Adipose tissue (tissue), 3 donors: ENCODE measurements around the gene TNNT2. TPM values are rescaled to one million over a fixed set of nuclear protein-coding genes. Genes with fewer than 3 reads are reported as not detected.

ENCODE experiments used
- H3K27ac ChIP-seq: one replicate; pipeline ENCODE4 v1.5.1; 2013; ENCODE audit warnings: low read depth, low read length
- WGBS, 3 donors: extraction: QIAGEN DNeasy Blood & Tissue Kit; methylation state at CpG; one replicate each; pipeline ENCODE4 v1.1.7; 2013; 5-methylcytosine and 5-hydroxymethylcytosine counted together
- polyA plus RNA-seq, 3 donors: library from polyadenylated mRNA; stranded (reverse); fragments of 200-250 nt; gene quantifications; one replicate each; pipeline ENCODE4 v1.2.3, GENCODE V29; 2013
- donor health status: healthy with polysubstance abuse.
- donor health status: Bipolar disorder and iron deficiency.
- donor health status: healthy.

The TNNT2 gene
- polyA plus RNA-seq, 3 donors: 0.91 to 23.8 (median 1.1) TPM

DNA sequence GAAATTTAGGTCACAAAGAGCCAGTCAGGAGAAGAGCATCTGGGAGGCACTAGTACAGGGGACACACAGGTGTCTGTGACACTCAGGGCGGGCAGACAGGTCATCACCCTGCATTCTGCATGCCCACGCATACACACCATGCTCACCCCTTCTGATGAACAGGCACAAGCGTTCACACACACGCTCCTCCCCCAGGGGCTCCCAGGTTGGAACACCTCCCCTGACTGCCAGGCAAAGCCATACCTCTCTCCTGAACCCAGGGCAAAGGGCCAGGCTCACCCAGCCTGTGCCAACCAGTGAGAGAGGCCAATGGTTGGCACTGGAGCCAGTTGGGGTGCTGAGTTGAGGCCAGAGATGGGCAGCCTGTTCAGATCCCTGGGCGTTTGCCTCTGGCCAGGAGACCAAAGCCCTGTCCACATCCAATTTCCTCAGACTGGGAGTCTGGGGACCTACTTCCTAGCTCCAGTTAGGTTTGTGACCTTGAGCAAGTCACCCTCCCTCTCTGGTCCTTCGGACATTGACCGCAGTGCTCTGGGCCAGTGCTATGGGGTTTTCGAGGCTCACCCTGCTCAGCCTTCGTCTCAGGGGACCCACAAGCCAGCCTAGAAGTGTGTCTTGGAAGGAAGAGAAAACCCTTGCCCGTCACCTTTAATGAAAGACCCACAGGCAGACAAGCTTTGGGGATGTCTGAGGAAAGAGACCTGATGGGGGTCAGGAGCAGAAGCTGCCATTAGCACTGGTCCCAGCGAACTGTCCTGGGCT is 27.4 kb upstream of the TNNT2 start:
- WGBS, 3 donors: 83 to 89% (median 89%) methylated on average over 11 of the region's 11 CpGs

DNA sequence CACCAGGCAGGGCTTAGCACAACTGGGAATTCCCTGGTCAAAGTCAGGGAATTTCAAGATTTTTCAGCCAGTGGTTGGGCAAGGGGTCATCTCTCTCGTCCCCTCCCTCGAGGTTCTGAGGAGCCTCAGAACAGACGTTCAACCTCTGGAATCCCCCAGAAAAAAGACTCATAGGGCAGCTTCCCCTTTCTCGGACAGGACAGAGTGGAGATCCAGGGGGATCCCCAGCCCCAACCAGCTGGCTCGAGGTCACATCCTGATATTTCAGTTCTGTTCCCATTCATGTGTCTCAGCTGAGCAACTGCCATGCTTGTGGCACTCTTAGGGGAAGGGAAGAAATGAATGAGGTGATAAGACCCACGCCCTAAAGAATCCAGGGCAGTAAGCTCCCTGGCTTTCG is 26.6 kb upstream of the TNNT2 start:
- no peak overlapping the region for H3K27ac ChIP-seq
- 42 to 74% (median 49%) methylated on average over 7 of the region's 7 CpGs for WGBS, 3 donors

More for the DNA sequence above, 27.4 kb upstream of the TNNT2 start:
- no peak overlapping the region for H3K27ac ChIP-seq

GRCh38 chr1:201403359-201403758 is 25.9 kb upstream of the TNNT2 start:
- 64 to 69% (median 69%) methylated on average over 1 of the region's 1 CpG for WGBS, 3 donors
- no peak overlapping the region for H3K27ac ChIP-seq

- 35 to 77% (median 72%) methylated on average over 2 of the region's 2 CpGs for WGBS, 3 donors
- H3K27ac ChIP-seq: no peak overlapping the region
Measured at GRCh38 chr1:201401700-201402099, 24.2 kb upstream of the TNNT2 start.

- 77 to 89% (median 87%) methylated on average over 2 of the region's 2 CpGs for WGBS, 3 donors
- no peak overlapping the region for H3K27ac ChIP-seq
Measured at GRCh38 chr1:201400852-201401230, 23.4 kb upstream of the TNNT2 start.

GRCh38 chr1:201400212-201400851 is 22.9 kb upstream of the TNNT2 start:
- no peak overlapping the region for H3K27ac ChIP-seq
- WGBS, 3 donors: 60 to 86% (median 83%) methylated on average over 11 of the region's 11 CpGs

DNA sequence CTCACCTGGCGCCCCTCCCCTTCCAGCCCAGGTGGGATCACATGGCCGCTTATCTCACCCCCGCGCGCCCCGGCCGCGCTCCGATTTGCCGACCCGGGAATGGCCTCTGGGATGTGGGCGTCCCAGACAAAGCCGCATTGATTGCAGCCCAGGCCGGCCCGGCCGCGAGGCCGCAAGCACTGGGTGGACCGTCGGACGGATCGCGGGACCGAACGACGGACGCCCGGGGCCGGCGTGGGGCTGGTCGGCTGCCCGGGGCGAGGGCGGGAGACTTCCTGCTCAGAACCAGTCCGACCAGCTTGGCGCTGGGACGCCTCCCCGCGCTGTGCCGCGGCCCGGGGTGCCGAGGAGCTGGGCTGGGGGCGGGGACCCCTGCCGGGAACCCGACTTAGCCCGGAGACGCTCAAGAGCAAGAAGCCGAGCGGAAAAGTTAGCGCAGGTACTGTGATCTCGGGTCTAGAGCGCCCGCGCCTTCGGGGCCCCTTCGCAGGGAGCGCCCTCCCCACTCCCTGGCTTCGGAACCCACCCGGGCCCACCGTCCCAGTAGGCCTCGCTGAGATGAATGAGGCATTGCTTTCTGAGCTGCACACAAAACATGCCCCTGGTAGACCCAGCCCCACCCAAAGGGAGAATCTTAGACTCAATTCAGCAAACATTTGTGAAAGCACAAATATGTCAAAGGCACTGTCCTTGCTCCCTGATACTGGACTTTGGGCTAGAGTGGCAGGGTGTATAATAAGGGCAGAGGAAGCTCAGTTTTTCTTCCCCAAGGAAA is 22.1 kb upstream of the TNNT2 start:
- no peak overlapping the region for H3K27ac ChIP-seq
- WGBS, 3 donors: 3 to 7% (median 6%) methylated on average over 45 to 62 of the region's 62 CpGs

GRCh38 chr1:201399018-201399351 is 21.5 kb upstream of the TNNT2 start, which contains the start of gene LAD1:
TSS of gene LAD1 (minus strand) at chr1:201399324. CDS start at chr1:201399306, 18 bp downstream.
- WGBS, 3 donors: 3 to 13% (median 11%) methylated on average over 22 to 25 of the region's 25 CpGs
- no peak within 1 kb of the TSS for H3K27ac ChIP-seq

- H3K27ac ChIP-seq: no peak overlapping the region
- WGBS, 3 donors: 29 to 93% (median 88%) methylated on average over 2 of the region's 2 CpGs
Measured at GRCh38 chr1:201397675-201398074, 20.2 kb upstream of the TNNT2 start.

DNA sequence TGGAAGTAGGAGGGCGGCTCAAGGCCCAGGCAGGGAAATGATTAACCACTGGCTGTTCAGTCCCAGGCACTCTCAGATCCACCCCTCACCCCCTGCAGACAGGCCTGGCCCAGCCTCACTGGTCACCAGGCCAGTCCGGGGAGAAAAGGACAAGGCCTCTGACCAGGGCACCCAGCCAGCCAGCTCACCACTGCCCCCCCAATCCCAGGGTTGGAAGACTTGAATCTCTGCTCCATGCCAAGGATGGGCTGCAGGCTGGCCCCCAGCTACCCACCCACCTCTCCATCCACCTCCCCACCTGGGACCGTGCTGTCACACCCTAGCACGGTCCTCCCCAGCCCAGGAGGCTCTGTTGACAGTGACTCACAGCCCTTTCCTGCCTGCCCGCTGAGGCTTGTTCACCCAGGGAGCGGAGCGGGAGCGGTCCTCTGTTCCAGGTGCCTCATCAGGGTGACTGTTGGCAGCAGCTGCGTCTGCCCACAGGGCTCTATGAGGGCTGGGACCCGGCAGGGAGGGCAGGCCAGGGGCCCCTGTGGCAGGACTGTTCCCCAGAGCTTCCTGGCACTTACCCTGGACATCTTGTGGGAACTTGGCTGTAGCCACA is 19.5 kb upstream of the TNNT2 start:
- H3K27ac ChIP-seq: no peak overlapping the region
- WGBS, 3 donors: 28 to 89% (median 84%) methylated on average over 10 of the region's 10 CpGs

DNA sequence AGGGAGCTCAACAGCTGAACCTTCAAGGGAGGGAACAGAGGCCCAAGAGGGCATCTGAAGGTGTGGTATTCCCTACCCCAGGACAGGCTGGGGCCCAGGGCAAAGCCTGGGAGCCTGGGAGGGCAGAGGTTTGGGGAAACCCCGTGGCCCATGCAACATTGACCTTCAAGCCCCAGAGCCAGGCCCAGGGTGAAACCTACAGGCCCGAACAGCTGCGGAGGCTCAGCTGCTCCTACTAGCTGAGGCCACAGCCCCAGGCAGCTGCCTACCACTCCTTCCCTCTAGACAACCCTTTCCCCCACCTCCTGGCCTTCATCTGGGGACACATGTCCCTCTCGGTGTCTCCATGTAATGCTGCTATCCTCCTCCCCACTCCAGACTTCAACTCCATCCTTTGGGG is 18.5 kb upstream of the TNNT2 start:
- WGBS, 3 donors: 46 to 97% (median 90%) methylated on average over 4 of the region's 4 CpGs
- no peak overlapping the region for H3K27ac ChIP-seq

- 53 to 75% (median 72%) methylated on average over 3 of the region's 3 CpGs for WGBS, 3 donors
- H3K27ac ChIP-seq: no peak overlapping the region
Measured at GRCh38 chr1:201394591-201394990, 17.1 kb upstream of the TNNT2 start.

- 41 to 77% (median 55%) methylated on average over 3 of the region's 3 CpGs for WGBS, 3 donors
- no peak overlapping the region for H3K27ac ChIP-seq
Measured at GRCh38 chr1:201393076-201393475, 15.6 kb upstream of the TNNT2 start.

DNA sequence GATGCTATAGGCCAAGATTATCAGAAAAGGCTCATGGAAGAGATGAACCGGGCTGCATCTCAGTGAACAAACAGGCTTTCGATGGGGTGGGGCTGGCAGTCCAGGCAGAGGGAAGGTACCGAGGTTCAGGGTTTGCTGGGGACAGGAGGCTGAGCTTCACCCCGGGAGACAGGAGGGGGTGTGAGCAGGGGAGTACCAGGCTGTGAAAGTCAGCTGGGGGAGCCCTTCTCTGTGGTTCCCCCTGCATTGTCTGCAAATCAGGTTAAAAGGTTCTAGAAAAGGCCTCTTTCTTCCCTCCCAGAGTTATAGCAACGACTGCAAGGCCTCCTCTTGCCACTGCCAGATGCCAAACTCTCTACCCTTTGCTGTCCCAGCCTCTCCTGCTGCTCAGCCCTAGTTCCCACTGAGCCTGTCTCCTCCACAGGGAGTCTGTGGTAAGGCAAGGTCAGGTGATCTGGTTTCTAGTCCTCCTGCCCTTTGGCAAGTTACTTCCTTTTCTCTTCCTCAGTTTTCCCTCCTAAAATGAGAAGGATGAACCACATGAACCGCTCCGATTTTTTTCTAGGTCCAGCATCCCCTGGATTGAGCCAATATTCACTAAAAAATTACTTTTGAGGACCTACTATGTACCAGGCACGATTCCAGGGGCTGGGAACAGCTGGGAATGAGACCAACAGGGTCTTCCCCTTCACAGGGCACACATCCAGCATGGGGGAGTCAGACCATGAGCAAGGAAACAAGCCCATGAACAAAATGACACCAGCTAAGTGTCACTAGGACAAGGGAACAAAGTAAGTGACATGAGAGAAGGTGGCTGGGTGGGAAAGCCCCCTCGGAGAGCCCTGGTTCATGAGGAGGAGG is 14.4 kb upstream of the TNNT2 start:
- WGBS, 3 donors: 74 to 78% (median 75%) methylated on average over 9 of the region's 9 CpGs
- H3K27ac ChIP-seq: no peak overlapping the region

DNA sequence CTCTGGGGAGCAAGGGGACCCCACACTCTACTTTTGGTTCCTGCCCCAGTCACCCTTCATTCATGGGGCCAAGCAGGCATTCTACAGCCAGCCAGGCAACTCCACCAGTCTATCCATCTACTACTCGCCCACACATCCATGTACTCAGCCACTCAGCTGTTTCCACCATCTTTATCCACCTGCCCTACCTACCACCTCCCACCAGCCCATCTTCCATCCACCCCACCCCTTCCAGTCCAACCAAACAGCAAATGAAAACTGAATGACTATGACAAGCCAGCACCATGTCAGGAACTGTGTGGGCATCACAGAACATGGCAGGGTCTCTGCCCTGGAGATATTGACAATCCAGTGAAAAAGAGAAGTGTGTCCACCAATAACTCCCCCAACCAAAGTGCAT is 13.7 kb upstream of the TNNT2 start:
- no peak overlapping the region for H3K27ac ChIP-seq
- WGBS, 3 donors: 85 to 94% (median 94%) methylated on average over 1 of the region's 1 CpG

- H3K27ac ChIP-seq: no peak overlapping the region
- 80 to 88% (median 86%) methylated on average over 12 of the region's 12 CpGs for WGBS, 3 donors
Measured at GRCh38 chr1:201389051-201389450, 11.6 kb upstream of the TNNT2 start.

DNA sequence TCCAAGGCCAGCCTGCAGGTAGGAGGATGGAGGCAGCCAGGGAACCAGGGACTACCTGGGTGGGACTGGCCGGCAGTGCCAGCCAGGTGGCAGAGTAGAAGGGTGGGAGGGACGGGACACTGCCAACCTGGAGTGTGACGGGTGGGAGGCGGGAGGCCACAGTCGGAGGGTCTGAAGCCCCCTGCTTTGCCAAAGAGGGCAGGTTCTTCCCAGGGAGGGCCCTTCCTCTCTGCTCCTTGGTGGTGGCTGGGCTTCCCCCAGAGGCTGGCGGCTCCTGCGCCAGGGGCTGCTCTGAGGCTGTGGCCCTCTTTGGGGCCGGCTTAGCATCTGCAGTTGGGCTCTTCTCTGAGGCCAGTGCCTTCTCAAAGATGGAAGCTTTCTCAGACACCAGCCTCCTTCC is 8.7 kb upstream of the TNNT2 start:
- H3K27ac ChIP-seq: no peak overlapping the region
- 90 to 94% (median 90%) methylated on average over 8 of the region's 8 CpGs for WGBS, 3 donors

- no peak overlapping the region for H3K27ac ChIP-seq
- 69 to 82% (median 79%) methylated on average over 8 of the region's 8 CpGs for WGBS, 3 donors
Measured at GRCh38 chr1:201385299-201385891, 7.9 kb upstream of the TNNT2 start.
